HS-5 (cell line): Measurements from ENCODE around the gene SGCD.
A peak's percentile ranks its signal among the peaks of the same experiment; 100 is the strongest.

Experiments
- DNase-seq: peaks from one replicate; pipeline ENCODE4 v3.0.0-alpha.2; 2012; ENCODE audit warnings: low read depth

The SGCD gene

GRCh38 chr5:156459812-156460385 lies 132.9 kb downstream of the SGCD start:
- DNase-seq, result no peak

DNA sequence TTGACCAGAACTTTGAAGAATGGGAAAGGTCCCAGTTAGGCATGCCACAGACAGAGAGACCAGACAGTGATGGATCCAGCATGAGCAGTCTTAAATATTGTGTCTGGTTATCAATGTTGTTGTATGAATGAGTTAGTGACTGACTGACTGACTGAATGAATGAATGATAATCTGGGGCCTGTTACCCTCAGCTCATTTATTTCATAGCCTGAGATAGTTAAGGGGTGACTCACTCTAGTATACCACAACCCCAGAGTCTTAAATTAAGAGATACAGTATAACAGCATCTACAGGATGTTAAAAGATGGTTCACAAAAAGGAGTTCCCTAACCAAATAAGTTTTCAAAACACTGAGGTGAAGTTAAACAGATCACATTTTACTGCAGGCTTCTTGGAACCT lies 133.5 kb downstream of the SGCD start:
- DNase-seq, result no peak

DNA sequence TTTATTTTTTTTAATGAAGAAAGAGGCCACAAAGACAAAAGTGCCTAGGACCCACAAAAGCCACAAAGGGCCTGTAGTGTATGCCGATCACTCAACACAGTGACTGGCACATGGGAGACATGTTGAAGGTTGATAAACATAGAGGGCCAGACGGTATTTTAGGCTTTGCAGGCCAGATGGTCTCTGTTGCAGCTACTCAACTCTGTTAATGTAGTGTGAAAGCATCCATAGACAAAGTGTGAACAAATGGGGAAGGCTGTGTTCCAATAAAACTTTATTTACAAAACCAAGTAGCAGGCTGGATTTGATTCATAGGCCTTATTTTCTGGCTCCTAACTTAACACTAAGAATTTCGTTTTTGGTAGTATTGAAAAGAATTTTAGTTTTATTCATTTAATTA lies 139.9 kb downstream of the SGCD start:
- DNase-seq, result no peak

DNA sequence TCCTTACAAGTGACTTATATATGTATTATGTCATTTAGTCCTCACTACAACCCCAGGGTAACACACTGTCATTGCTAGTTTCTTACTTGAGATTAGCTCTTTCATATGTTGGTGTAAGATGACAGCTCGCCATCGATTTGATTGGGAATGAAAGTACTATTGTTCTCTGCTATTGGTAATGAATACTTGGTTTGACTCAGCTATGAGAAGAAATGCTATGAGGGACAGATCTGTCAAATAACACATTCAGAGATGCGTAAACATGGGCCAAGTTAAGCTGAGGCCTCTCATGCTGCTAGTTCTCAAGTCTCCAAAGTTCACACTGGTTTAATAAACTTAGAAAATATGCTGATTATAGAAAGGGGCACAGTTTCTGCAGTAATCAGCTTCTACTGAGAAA lies 142.7 kb downstream of the SGCD start:
- no peak for DNase-seq

DNA sequence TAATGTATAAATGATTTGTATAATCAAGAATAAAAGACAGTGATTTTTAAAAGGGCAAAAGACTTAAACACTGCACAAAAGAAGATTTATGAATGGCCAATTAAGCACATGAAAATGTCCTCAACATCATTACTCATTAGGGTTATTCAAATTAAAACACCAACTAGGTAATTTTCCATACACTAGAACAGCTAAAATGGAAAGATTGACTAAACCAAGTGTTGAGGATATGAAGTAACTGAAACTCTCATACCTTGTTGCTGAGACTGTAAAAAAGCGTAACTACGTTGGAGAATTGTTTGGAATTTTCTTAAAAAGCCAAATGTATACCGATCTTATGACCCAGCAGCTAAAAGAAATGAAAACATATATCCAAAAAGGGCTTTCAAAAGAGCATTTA lies 144.9 kb downstream of the SGCD start:
- DNase-seq, result no peak

DNA sequence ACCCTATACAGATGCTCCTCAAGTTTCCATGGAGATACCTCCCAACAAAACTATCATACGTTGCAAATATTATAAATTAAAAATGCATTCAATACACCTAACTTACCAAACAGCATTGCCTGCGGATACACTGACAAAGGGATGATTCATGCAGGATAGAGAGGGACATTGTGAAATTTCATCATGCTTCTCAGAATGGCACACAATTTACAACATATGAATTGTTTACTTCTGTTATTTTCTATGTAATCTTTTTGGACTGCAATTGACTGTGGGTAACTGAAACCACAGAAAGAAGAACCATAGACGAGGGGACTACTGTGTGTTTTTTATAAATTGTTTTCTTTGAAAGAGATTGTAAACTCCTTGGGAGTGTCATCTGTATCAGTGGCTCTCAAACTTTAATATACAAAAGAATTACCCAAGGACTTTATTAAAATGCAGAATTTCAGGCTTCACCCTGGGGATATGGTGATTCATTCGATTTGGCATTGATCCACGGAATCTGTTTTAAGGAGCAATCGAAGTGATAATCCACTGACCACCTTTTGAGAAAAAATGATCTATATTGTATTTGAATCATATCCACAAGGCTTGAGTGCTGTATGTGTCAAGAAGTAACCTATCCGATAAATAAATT lies 146.4 kb downstream of the SGCD start:
- no peak for DNase-seq

DNA sequence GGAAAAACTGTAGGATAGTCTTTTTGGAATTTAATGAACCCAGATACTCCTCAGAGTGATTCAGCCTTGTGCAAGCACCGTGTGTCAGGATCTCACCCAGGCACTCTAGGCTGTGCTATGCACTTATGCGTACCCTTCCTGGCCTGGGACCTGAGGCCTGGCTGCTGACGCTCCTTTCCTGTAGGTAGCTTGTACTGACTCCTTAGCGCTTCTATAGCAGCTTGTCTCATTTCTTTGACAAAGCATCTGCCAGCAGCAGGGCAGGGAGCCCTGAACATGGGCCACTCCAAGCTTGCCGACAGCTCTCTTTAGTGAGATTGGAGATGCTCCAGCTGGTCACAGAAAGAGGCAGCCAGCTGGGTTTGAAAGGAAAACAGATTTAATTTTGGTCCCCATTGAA lies 147.3 kb downstream of the SGCD start:
- DNase-seq, result no peak

DNA sequence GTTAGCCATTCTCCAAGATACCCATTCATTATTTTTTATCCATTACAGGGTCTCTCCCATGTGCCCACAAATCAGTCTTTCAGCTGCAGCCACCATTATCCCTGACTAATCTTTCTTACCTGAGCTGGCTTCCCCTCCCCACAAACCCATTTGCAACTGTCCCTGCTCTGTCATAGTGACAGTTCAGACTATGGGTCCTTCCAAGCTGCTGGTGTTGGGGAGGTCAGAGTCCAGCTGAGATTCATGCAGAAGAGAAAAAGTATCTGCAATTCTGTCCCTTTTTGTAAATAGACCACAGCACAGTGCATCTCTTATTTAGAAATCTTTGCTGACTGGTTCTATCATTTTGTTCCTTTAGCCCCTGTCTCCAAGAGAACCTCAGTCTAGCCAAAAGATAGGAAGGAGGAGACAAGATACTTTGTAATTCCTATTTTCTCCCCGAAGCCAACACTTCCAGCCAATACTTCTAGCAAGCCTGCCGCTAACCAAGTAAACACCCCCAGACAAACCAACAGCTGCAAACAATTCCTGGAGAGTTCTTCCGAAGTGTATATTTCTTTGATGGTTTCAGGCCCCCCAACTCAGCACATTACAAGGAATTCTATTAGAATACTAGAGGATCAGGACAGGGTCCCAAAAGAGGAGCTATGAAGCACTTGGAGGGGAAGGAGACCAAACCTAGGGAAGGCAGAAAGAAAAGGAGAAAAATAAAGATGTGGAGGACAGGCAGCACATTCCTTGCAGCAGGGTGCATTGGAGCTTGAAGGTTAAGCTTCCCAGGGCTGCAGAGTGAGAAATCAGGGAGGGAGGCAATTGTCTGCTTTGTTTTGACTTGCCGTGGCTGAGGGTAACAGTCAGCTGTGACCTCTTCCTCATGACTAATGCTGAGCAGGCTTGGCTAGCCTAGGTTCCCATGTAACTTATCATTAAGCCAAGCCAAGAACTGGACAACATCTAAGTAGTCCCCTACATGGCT lies 148.5 kb downstream of the SGCD start:
- DNase-seq, result peak; percentile 18

- DNase-seq, result no peak
These were observed 149.2 kb downstream of the SGCD start for GRCh38 chr5:156476158-156476551.

DNA sequence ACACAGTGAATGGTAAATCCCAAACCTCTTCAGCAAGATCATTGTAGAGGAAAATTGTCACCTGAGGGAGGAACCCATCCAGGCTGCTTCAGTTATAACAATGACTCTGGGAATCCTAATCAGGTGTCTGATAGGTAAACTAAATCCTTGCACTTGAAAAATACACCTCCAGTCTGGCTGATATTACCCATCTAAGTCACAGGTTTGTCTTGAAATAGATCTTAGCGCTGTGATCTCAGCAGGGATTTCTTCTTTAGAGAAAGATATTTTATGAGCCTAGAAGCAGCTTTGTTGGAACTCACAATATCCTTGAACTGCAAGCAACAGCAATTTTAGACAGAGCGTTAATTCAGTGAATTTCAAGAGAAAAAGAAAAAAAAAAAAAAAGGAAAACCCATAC lies 149.7 kb downstream of the SGCD start:
- no peak for DNase-seq

DNA sequence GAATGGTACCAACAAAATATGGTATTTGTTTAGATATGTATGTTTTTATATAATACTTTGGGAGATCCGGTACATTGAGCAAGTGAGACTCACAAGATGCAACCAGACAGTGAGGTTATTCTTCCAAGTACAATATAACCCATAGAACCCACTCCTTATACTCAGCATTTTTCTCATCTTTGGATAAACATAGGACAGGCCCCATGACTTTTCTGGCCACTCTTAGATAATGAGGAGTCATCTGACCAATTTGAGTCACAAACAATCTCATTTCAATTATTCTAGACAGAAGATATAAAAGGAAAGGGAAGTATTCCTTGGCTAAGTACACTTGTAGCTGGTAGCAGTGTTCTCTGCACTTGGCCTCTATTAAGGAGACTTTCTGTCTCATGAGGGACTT lies 150.2 kb downstream of the SGCD start:
- DNase-seq, result no peak

DNA sequence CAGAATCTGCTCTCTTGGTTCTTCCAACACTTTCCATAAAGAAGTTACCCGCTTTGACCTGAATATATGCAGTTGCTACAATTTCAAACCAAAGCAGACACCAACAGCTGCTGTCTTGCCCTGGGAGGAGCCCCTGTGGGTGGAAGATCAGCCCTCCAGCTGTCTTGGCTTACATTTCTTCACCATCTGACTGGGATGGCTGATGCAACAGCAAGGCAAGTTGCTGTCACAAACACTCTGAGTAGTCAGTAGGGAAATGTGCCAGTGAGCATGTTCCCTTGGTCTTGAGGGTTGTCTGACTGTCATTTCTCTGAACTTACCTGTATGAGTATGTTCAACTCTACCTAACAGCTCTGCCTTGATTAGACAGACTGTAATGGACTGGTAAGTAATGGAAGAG lies 152.9 kb downstream of the SGCD start:
- no peak for DNase-seq

DNA sequence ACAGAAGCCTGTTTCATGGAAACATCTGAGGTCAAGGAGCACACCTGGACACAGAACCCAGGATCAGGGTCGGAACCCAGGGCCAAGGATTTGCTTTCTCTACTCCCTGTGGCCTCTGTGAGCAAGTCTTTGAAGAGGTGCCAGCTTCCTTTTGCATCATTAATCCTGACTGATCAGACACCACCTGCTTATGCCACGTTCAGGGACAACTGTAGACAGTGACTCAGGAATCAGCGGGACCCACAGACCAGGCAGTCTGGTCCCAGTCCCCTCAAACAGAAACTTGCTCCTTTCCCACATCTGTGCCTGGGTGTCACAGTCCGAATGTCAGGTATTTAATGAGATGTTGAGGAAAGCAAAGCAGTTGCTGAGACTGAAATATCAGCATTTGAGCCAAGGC lies 154.8 kb downstream of the SGCD start:
- no peak for DNase-seq

- DNase-seq, result no peak
These were observed 155.9 kb downstream of the SGCD start for GRCh38 chr5:156482818-156483217.

DNA sequence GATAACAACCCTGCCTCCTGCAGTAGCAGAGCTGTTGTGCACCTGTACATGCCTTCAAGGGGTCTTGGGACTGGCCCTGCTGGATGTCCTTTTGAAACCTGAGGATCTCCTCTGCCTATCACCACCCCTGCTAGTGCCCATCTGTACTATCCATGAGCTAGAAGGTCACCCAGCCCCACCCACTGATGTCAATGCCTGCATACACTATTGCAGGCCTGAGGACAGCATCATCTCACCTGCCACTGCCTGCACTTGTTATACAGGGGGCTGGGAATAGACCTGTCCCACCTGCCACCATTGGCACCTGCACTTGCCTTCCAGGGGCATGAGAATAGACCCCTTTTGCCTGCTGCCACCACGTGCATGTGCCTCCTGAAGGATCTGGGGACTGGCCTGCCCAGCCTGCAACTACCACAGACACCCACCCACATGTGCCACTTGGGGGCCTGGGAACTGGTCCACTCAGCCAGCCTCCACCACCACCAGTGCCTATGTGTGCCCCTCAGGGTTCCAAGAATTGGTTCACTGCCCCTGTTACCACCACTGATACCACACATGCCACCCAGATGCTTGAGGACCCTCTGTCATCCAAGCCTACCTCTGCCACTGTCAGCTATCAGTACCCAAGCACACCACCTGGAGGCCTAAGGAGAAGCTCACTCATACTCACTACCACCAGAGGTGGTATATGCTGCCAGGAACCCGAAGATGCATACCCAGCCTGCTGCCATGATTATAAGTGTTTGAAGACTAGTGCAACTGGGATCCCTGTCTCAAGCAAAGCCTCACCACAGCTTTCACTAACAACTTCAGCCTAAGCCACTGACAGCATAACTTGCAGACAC lies 159.7 kb downstream of the SGCD start:
- DNase-seq, result no peak

DNA sequence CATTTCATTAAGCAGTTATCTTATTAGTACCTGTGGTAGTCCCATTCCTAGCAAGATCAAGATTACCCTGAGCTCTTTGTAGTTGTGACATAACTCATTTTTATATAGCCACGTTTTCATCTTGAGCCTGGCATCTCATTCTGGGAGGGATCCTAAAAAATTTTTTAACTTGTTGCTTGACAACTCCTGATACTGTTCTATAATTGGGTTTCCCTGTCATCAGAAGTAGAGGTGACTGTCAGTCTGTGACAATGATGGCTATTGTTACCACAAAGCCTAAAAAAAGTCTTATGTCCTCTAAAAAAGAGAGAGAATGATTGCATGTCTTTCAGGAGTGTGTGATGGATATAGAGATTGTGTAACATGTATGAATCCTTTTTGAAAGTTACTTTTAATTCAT lies 164.8 kb downstream of the SGCD start:
- no peak for DNase-seq

- no peak for DNase-seq
These were observed 169.3 kb downstream of the SGCD start for GRCh38 chr5:156496291-156496690.

- DNase-seq, result no peak
These were observed 170.8 kb downstream of the SGCD start for GRCh38 chr5:156497804-156498208.

GRCh38 chr5:156498226-156498980 lies 171.4 kb downstream of the SGCD start:
- no peak for DNase-seq

DNA sequence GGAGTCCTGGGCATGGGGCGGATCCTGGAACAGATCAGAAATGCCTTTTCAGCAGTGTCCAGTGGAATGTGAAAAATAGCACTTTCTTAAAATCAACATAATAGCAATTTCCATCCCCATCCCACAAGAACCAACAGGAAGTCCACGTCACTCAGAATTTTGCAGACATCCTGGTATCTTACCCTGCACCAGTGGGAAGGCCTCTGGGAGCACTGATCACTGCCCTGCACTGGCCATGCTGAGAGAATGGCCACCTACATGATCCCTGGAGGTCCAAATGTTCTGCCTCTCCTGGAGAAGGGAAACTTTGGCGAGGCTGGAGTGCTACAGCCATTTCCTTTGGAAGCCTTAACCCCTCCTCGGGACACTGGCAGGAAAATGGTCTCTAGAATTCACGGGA lies 173.8 kb downstream of the SGCD start:
- no peak for DNase-seq

DNA sequence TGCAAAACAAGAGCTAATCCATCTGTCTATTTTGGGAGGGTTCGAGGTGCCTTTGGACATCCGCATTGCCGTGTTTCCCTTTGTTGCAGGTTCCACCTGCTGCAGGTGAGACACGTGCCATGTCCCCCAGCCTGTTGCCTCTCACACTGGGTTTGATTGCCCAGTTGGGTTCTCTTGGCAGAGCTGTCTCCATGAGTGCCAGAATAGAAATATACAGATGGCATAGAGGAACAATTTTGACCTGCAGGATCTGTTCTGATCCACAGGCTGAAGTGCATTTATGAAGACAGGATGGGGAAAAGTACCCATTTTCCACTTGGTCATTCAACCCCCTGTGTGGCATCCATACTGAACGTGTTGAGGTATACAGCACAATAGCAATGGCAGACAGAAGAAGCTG lies 178.1 kb downstream of the SGCD start:
- DNase-seq, result no peak
